DMS79 (cell line): ENCODE data around the gene NAV2.

ENCODE experiments used
- DNase-seq: peaks from one replicate; lab custom pipeline; 2025; lab: John Stamatoyannopoulos, UW

The NAV2 gene

GRCh38 chr11:20022363-20023081 lies 309.9 kb downstream of the NAV2 start:
- peak; percentile 81 for DNase-seq

GRCh38 chr11:20023082-20023426 lies 310.4 kb downstream of the NAV2 start:
- no peak for DNase-seq

- DNase-seq: no peak
Measured at GRCh38 chr11:20024172-20024935, 311.7 kb downstream of the NAV2 start.

GRCh38 chr11:20025332-20025840 lies 312.7 kb downstream of the NAV2 start:
- DNase-seq: no peak

DNA sequence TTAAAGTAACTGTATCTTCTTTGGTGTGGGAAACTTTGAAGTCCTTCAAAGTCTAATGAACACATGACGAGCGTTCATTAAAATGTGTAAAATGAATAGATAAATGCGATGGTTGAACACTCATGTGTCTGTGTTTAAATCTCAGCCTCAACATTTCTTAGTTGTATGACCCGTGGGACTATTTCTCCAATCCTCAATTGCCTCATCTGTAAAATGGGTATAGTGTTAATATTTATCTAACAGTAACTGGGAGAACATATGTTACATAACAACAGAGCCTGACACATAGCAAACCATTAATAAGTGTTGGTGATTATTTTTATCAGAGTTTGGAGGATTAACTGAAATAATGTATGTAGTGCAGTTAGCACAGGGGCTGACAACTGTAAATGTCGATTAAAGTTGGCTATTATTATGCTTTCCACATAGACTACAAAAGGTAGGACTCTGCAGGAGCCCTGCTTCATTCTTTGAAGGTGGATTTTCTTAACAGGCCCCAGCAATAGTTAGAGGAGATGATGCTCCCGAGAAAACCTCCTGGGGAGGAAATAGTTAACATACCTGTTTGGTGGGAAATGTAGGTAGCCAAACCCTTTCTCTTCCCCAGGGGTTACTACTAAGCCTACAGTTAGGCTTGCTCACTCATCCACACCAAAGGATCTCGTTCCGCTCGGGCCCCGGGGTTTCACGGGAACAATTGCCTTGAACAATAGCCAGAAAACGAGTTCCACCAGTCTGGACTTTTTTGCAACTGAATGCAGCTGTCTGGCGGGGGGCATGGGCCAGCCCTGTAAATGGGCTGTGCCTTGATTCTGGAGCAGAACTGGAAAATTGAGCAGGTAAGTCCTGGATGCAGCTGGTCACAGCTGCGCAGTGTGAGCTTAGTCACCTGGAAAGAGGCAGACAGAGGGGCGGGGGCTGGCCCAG lies 314.3 kb downstream of the NAV2 start:
- DNase-seq: peak; percentile 94

- no peak for DNase-seq
Measured at GRCh38 chr11:20027556-20028013, 314.9 kb downstream of the NAV2 start.

- no peak for DNase-seq
Measured at GRCh38 chr11:20029193-20029592, 316.6 kb downstream of the NAV2 start.

DNA sequence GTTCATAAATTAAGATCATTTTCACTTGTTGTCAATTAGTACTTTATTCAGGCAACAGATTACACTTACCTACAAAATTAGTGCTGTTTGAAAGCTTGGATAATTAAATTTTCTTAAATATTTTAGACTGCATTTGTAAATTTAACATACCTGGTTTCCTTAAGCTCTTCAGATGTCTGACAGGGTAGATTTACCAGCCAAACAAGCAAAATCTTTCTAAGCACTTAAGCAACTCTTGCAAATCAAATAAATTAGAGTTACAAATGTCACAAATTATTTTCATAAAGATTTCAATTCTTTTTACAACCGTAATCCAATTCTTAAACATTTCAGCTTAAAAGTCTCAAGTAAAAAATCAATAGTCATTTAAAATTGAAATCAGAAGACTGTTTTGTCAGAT lies 317.8 kb downstream of the NAV2 start:
- no peak for DNase-seq

GRCh38 chr11:20031155-20032001 lies 318.7 kb downstream of the NAV2 start:
- DNase-seq: peak; percentile 60

- no peak for DNase-seq
Measured at GRCh38 chr11:20032127-20032526, 319.5 kb downstream of the NAV2 start.

DNA sequence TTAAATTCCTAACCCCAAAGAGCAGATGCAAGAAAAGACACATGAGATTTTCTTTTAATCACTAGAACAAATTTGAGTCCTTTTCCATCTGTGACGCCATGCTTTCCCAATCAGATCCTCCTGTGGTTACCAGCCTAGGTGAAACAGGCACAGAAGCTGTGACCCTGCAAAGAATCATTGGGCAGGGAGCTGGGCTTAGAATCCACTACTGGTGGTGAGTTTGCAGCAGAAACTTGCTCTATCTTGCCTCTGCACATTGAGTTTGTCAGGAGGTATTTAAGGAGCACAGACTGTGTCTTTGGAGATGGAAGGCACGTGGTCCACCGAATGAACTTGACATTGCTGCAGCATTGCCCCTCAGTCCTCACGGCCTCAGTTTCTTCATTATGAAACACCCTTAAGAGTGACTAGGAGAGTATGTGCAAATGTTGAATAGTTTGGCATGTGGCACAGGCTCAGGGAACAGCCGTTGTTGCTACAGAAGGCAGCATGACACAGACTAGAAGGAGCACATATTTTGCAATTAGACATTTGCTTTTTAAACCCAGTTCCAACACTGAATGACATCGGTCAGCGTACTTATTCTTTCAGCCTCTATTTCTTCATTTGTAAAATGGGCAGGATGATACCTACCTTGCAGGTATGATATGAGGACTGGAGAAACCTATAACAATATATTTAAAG lies 320.1 kb downstream of the NAV2 start:
- no peak for DNase-seq

- no peak for DNase-seq
Measured at GRCh38 chr11:20033806-20034205, 321.2 kb downstream of the NAV2 start.

DNA sequence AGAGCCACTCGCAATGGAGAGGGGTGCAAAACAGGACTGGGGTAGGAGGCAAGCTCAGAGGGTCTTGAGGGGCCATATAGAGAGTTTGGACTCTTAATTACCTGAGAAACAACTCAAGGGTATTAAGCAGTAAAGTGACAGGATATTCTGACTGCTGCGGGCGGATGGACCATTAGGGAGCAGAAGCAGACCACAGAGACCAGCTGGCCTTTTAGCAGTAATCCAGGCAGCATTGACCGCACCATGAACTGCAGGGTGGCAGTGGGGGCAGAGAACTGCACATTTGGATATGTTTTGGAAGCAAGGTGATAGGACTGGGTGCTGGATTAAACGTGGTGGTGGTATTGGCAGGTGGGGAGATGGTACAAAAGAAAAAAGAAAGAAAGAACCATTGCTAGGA lies 322.3 kb downstream of the NAV2 start:
- no peak for DNase-seq

DNA sequence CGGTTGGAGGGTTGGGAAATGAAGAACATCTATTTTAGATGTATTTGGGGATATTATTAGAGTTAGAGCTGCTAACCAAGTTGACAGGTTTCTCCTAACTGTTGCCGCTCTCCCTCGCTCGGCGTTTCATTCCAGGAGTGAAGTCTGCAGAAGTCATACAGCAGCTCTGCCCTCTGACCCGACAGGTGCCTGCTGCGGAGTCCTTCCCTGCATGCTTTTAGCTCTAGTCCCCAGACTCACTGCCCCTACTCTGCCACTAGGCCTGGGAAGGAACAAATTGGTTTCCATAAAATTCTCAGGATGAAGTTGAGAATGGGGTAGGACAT lies 322.7 kb downstream of the NAV2 start:
- DNase-seq: no peak

DNA sequence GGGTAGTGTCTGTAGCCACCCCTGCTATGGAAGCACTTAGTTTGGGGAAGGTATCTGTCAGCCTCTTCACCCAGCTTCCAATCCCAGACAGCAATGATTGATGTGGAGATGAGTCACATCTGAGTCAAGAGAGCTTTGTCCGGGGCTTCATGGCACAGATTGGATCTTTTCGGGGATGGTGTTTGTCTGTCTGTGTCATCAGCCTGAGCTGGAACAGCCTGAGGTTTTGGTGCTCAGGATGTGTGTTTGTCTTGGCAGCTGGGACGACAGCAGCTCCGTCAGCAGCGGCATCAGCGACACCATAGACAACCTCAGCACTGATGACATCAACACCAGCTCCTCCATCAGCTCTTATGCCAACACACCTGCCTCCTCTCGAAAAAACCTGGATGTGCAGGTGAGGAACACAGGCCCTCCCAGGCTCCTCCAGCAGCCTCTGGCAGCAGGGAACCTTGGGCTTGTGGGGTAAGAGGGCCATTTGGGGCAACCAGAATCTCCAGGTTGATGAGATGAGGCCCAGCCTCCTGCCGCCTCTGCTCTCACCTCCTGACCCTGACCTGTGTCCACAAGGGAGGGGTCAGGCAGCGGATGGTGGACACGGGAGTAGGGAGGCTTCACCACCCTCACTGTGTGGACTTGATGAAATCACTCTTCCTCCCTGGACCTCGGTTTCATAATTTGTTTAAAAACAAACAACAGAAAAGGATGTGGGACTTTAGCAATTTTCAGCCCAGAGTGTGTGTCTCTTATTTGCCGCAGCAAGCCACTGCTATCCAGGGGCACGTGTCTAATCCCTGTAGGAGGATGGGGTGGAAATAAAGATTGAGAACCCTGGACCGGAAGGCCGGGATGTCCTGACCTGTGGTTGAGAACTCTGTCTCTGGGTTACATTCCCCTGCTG lies 323.3 kb downstream of the NAV2 start:
- DNase-seq: no peak

GRCh38 chr11:20036626-20037335 lies 324.1 kb downstream of the NAV2 start:
- DNase-seq: no peak

DNA sequence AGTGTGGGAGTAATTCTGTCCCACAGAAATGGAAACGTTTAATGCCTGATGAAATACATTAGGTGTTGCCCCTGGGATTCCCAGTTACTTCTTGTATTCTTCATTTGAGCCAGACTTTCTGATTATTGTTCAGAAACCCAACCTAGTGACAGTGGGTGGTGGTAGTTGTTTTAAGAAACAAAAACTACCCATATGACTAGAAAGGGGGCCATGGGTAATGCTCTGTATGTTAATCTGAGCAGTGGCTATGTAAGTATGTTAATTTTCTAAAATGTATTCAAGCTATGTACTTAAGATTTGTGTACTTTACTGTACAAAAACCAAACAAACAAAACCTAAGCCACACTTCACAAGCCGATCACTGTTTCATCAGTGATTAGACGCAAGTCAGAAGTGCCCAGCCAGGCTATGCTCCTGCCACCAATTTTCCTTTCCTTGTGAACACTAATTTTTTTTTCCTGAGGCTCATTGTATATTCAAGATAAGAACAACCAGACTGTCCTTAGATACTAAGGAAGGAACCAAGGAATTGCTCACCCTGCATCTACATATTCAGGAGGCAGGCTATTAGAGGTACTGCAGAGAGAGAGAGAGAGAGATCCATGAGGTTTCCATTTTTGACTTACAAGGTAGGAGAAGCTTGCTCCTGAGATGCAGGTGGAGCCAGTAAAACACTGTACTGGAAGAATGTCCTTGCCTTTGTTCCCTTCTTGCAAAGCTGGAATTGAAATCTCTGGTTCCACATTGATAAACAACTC lies 324.9 kb downstream of the NAV2 start:
- no peak for DNase-seq

GRCh38 chr11:20038412-20038811 lies 325.8 kb downstream of the NAV2 start:
- DNase-seq: no peak
